GM18505 (cell line): Measurements from ENCODE around the gene SAMD11.

Source experiments
- ATAC-seq: cut with Tn5 transposase; IDR thresholded peaks from one replicate; pipeline ENCODE4 v1.9.1; 2021; ENCODE audit not compliant: unreplicated experiment
- POLR2A ChIP-seq: IDR thresholded peaks from 4 replicates; pipeline ENCODE4 v1.6.1; 2011; ENCODE audit warnings: borderline replicate concordance; ENCODE audit not compliant: insufficient read depth, insufficient read length; ENCODE audit errors: extremely low read depth

The SAMD11 gene

DNA sequence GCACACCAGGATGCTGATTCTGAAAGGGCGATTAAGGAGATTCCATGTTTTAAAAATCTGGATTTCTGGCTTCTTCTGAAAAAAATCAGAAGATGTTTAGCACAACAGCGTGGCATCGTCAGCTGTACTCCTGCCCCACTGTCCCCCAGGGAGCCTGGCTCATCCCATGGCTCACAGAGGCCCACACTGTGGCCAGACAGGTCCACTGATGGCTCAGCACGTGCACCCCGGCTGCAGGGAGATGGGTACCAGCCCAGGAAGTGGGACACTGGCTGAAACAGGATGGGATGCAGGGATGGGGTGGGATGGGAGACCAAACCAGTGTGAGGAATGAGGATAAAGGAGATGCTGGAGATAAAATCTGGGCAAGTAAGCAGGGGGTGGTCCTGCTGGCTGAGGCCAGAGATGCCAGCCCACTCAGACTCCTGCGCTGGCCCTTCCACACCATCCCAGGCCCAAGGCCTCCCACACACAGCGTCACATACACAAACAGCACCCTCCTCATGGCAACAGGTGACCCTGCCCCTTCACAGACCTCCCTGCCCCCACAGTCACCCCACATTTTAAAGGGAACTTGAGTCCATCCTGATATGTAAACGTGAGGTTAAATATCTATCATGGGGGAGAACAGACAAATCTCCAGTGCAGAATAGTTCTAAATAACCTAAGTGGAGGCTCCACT, 23.9 kb upstream of the SAMD11 start:
- no peak for TF ChIP-seq POLR2A
- no peak for ATAC-seq

GRCh38 chr1:901108-901859, 22.4 kb upstream of the SAMD11 start:
- TF ChIP-seq POLR2A = no peak
- no peak for ATAC-seq

DNA sequence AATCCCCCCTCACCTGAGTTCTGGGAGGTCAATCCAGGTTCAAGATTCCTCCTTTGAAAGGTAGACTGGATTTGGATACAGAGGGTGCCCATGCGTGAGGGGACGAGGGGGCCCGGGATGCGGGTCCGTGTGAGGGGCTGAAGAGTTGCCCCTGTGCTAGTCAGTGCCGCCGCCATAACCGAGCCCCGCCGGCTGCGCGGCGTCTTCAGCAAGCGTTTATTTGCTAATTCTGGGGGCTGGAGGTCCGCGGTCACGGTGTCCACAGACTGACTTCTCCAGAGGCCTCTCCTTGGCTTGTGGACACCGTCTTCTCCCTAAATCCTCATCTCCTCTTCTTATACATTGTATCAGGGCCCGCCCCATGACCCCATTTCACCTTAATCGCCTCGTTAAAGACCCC, 20.9 kb upstream of the SAMD11 start:
- no peak for TF ChIP-seq POLR2A
- ATAC-seq = no peak

DNA sequence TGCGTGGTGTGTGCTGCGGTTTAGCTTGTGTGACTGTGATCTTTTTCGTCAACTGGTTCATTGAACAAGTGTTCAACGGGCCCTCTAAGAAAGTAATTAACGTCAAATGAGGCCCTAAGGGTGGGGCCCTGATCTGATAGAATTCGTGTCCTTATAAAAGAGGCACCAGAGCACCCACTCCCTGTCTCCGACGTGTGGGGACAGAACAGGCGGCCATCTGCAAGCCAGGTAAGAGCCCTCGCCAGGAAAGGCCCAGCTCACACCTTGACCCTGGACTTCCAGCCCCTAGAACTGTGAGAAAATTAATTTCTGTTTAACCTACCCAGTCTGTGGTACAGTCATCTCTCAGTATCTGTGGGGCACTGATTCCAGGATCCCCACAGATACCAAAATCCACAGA, 20.4 kb upstream of the SAMD11 start:
- TF ChIP-seq POLR2A = no peak
- ATAC-seq = no peak

DNA sequence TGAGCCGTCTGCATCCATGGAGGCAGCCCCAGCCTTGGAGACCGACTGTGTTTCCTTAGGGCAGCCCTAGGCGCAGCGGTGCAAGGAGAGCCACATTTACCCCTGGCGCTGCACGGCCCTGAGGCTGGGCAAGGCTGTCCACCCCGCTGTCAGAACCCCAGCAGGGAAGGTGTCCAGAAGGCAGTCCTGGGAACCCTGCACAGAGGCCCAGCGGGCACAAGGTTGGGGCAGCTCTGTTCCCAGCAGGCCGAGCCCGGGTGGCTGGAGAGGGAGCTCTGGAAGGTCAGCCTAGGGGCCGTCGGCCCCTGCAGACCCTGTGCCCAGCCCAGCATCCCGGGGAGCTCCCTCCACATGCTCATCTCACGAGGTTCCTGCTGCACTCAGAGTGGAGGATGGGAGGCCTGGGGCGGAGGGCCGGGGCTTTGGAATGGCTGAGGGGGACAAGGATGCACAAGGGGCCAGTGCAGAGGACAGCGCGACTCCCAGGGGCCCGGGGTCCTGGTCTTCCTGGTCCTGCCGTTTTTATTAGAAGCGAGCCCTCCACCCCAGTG, 19.9 kb upstream of the SAMD11 start:
- TF ChIP-seq POLR2A = no peak
- no peak for ATAC-seq

DNA sequence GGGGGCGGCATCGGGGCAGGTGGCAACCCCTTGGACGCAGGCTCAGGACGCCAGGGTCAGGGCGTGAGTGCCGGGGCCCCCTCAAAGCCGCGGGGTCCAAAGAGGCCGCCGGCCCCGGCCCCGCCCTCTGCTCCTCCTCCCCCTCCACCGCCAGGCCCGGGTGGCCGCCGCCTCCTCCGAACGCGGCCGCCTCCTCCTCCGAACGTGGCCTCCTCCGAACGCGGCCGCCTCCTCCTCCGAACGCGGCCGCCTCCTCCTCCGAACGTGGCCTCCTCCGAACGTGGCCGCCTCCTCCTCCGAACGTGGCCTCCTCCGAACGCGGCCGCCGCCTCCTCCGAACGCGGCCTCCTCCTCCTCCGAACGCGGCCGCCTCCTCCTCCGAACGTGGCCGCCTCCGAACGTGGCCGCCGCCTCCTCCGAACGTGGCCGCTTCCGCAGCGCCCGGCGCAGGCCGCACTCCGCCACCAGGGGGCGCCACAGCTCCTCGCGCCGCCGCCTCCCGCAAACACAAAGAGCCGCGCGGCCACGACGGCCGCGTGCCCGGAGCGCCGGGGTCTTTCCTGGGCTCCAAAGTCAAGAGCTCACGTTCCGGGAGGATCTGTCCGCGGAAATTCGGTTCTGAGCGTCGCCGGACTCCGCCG, 19.3 kb upstream of the SAMD11 start:
- ATAC-seq = no peak
- no peak for TF ChIP-seq POLR2A

GRCh38 chr1:905071-905749, 18.5 kb upstream of the SAMD11 start:
- no peak for ATAC-seq
- TF ChIP-seq POLR2A = no peak

- ATAC-seq = no peak
- TF ChIP-seq POLR2A = no peak
Observed at GRCh38 chr1:905811-906599, 17.7 kb upstream of the SAMD11 start.

DNA sequence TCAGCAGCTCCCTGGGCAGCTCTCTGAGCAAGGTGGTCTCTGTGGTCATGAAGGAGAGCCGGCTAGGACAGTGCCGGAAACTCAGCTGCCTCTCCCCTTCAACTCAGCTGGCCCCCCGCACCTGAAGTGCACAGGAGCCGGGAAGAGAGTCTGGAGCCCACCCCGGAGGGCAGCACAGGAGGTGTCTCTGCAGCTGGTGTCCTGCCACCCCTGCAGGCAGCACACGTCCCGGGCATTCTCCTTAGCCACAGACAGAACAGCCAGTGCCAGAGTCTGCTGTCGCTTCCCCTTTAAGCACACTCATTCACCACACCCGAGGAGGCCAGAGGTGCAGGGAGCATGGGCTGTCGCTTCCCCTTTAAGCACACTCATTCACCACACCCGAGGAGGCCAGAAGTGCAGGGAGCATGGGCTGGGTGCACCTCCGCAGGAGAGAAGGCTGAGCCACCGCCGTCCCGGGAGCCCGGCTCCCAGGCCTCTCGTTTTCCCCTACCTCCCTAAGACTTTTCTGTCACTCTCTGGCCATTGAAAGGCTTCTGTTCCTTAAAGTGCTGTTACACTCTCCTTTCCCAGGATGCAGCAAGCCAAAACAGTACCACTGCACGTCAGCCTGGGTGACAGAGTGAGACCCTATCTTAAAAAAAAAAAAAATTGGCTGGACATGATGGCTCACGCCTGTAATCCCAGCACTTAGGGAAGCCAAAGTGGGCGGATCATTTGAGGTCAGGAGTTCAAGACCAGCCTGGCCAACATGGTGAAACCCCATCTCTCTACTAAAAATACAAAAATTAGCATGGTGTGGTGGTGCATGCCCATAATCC, 16.9 kb upstream of the SAMD11 start:
- no peak for TF ChIP-seq POLR2A
- ATAC-seq = no peak

- ATAC-seq = no peak
- TF ChIP-seq POLR2A = no peak
Observed at GRCh38 chr1:907611-908451, 15.9 kb upstream of the SAMD11 start.

DNA sequence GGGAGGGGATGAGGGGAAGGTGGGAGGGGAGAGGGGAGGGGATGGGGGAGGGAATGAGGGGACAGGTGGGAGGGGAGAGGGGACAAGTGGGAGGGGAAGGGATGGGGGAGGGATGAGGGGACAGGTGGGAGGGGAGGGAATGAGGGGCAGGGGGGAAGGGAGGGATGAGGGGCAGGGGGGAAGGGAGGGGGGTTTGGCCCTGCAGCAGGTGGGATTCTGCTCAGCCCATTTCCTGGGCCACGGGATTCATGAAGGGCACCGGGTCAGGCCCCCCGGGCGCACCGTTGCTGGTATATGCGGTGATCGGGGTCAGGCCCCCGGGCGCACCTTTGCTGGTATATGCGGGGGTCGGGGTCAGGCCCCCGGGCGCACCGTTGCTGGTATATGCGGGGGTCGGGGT, 15.1 kb upstream of the SAMD11 start:
- no peak for TF ChIP-seq POLR2A
- no peak for ATAC-seq
